Panc1 (cell line): ENCODE measurements around the gene TLR6. TPM values are rescaled to one million over a fixed set of nuclear protein-coding genes. Genes with fewer than 3 reads are reported as not detected.

Experiments
- ATAC-seq: fragments of 200-7000 bp; cut with Tn5 transposase; 2 replicates; pipeline ENCODE4 v1.9.1; 2020; ENCODE audit warnings: mild to moderate bottlenecking, moderate library complexity
- BruUV-seq: library from RNA; stranded (reverse); fragments of 400-500 nt; replicated peaks from 2 replicates; lab custom pipeline; 2021; lab: Mats Ljungman, UMichigan
- CTCF ChIA-PET: fragments of 300-600 bp; sonication (Branson Sonifier 250); formaldehyde crosslinking; loops from one replicate; lab custom pipeline; 2022; ENCODE audit warnings: antibody characterized with exemption; lab: Charles Lee
- POLR2A ChIA-PET: fragments of 300-600 bp; sonication (Branson Sonifier 250); formaldehyde crosslinking; loops from one replicate; lab custom pipeline; 2022; ENCODE audit warnings: antibody characterized with exemption; lab: Charles Lee
- DNase-seq: peaks from one replicate; pipeline ENCODE4 v3.0.0-alpha.2; 2010; ENCODE audit warnings: low read depth, low spot score
- H3K27ac ChIP-seq: 2 replicates; pipeline ENCODE4 v1.5.1; 2011; ENCODE audit warnings: mild to moderate bottlenecking, low read length, inconsistent platforms
- H3K27me3 ChIP-seq: fragments of 200-500 bp; sonication (Bioruptor generic); 2 replicates; pipeline ENCODE4 v1.6.0; 2014; ENCODE audit warnings: low read length, inconsistent platforms; ENCODE audit not compliant: control insufficient read depth, insufficient read depth
- H3K36me3 ChIP-seq: fragments of 200-500 bp; sonication (Bioruptor generic); 2 replicates; pipeline ENCODE4 v1.5.1; 2014; ENCODE audit warnings: inconsistent platforms, mild to moderate bottlenecking, low read length, moderate library complexity; ENCODE audit not compliant: control insufficient read depth, insufficient read depth
- H3K4me1 ChIP-seq: 2 replicates; pipeline ENCODE4 v1.5.1; 2011; ENCODE audit warnings: inconsistent platforms, mild to moderate bottlenecking, low read length, moderate library complexity; ENCODE audit not compliant: control insufficient read depth, insufficient read depth
- H3K4me3 ChIP-seq, 2 experiments: 2 replicates each; pipeline ENCODE4 v1.5.1; 2011 to 2012; ENCODE audit warnings: low read depth in 2 of 2, low read length in 2 of 2, mild to moderate bottlenecking in 2 of 2, inconsistent platforms in 1 of 2, moderate library complexity in 1 of 2
- H3K9me3 ChIP-seq: fragments of 200-500 bp; sonication (Bioruptor generic); 2 replicates; pipeline ENCODE4 v1.5.1; 2014; ENCODE audit warnings: low read depth, mild to moderate bottlenecking, inconsistent platforms, low read length, moderate library complexity; ENCODE audit not compliant: control insufficient read depth, insufficient read depth
- CTCF ChIP-seq: fragments of 450-650 bp; IDR thresholded peaks from 2 replicates; pipeline ENCODE4 v1.5.1; 2017; ENCODE audit warnings: mild to moderate bottlenecking
- REST ChIP-seq, 2 experiments: IDR thresholded peaks; 2 replicates each; pipeline ENCODE4 v1.6.1; 2011 to 2012; ENCODE audit warnings: low read depth in 2 of 2, control low read depth in 1 of 2, low read length in 1 of 2, mild to moderate bottlenecking in 1 of 2, moderate library complexity in 1 of 2; ENCODE audit not compliant: insufficient read depth in 1 of 2
- SIN3A ChIP-seq: IDR thresholded peaks from 2 replicates; pipeline ENCODE4 v1.6.1; 2012; ENCODE audit warnings: low read depth, mild to moderate bottlenecking, low read length, moderate library complexity, borderline replicate concordance; ENCODE audit not compliant: insufficient read depth
- TCF7L2 ChIP-seq: IDR thresholded peaks from 2 replicates; pipeline ENCODE4 v1.6.1; 2011; ENCODE audit warnings: mild to moderate bottlenecking, low read depth, low read length, inconsistent platforms
- in situ Hi-C: cut with HindIII; loops from 2 replicates; pipeline ENCODE4 v1.10.0; 2016; ENCODE audit warnings: low sequenced_read_pairs, low pct_unique_long_range_greater_than_20kb
- intact Hi-C: fragments of 100-400 bp; cut with micrococcal nuclease; formaldehyde crosslinking; loops from one replicate; pipeline ENCODE4 v1.10.0; 2022; ENCODE audit not compliant: unreplicated experiment
- total RNA-seq: library from RNA; stranded (reverse); gene quantifications from one replicate; pipeline ENCODE4 v1.2.1, GENCODE V29; 2021; ENCODE audit not compliant: unreplicated experiment

The TLR6 gene
- total RNA-seq, 1 experiment from 2014 or later = 1.1 TPM

GRCh38 chr4:38858097-38858420, 1.4 kb upstream of the TLR6 start:
- TF ChIP-seq CTCF (no peak), SIN3A (no peak)

GRCh38 chr4:38857354-38858096, 908 bp upstream of the TLR6 start:
- DNase-seq (peak; percentile 89), ATAC-seq (peak; percentile 87)
- TSS peak; percentile 93 for BruUV-seq
- in situ Hi-C loops (no loop called here), intact Hi-C loops (loop anchor here (2.0 kb wide), 1 partner anchor 97 kb away; no protein-coding TSS in a partner anchor)
- peak overlapping the region in 1 of 2 experiments; percentile 30; a peak in 2 of 4 replicates for H3K4me3 ChIP-seq
- peak overlapping the region; percentile 82 for H3K27ac ChIP-seq
- CTCF ChIA-PET = interaction anchor here (0.8 kb wide), 1 partner anchor 98 kb away, joined by 3 read pairs; no protein-coding TSS in a partner anchor
- TF ChIP-seq SIN3A = no peak
- no peak for TF ChIP-seq CTCF
- peaks cover 19% of the 10 kb centered on the region for H3K4me1 ChIP-seq
- H3K36me3 ChIP-seq = no peaks in the 10 kb centered on the region
- H3K27me3 ChIP-seq = no peaks in the 10 kb centered on the region
- POLR2A ChIA-PET = no interaction called here
- no peaks in the 10 kb centered on the region for H3K9me3 ChIP-seq

More at GRCh38 chr4:38858097-38858420, 1.4 kb upstream of the TLR6 start:
- Histone ChIP-seq H3K9me3 (no peaks in the 10 kb centered on the region), H3K4me3 (no peak overlapping the region), H3K27me3 (no peaks in the 10 kb centered on the region), H3K36me3 (no peaks in the 10 kb centered on the region), H3K27ac (peak overlapping the region; percentile 82), H3K4me1 (peaks cover 19% of the 10 kb centered on the region)
- DNase-seq (no peak), ATAC-seq (no peak)
- CTCF ChIA-PET = no interaction called here
- POLR2A ChIA-PET = no interaction called here
- in situ Hi-C loops = no loop called here
- intact Hi-C loops = no loop called here
- no TSS peak for BruUV-seq

- peak; percentile 48; the same call in 1 of the 2 replicates for ATAC-seq
- Histone ChIP-seq H3K9me3 (no peaks in the 10 kb centered on the region), H3K36me3 (no peaks in the 10 kb centered on the region), H3K27me3 (no peaks in the 10 kb centered on the region), H3K27ac (peak overlapping the region; percentile 82; the same call in 1 of the 2 replicates), H3K4me1 (peaks cover 19% of the 10 kb centered on the region), H3K4me3 (peak overlapping the region; percentile 27 to 54)
- TF ChIP-seq CTCF = no peak
- TF ChIP-seq TCF7L2 = no peak
- no peak for TF ChIP-seq SIN3A
- no peak for TF ChIP-seq REST (IDR thresholded peaks at IDR 0.05; ENCODE audit: insufficient read depth in 1 of 2, low read depth in 2 of 2, low read length in 1 of 2)
- no TSS peak for BruUV-seq
- intact Hi-C loops = loop anchor here (2.0 kb wide), 1 partner anchor 95 kb away; no protein-coding TSS in a partner anchor
- no peak for DNase-seq
- ChIA-PET POLR2A (interaction anchor here (0.7 kb wide), 1 partner anchor 9 kb away, joined by 3 read pairs; no protein-coding TSS in a partner anchor), CTCF (interaction anchor here (0.6 to 1.1 kb wide), 3 partner anchors 73 to 555 kb away, joined by 4 to 6 read pairs (median 4); partner anchors contain the start of gene TLR10)
- in situ Hi-C loops = no loop called here
Measured at GRCh38 chr4:38856046-38856445, 571 bp downstream of the TLR6 start.
